ENCODE data around the gene PGM3. TPM values are rescaled to one million over a fixed set of nuclear protein-coding genes. Genes with fewer than 3 reads are reported as not detected.

PGM3 gene
- 24.8 and 25.4 TPM in 2 replicates for total RNA-seq

GRCh38 chr6:83192871-83193746, at the start of gene PGM3, which contains the start of gene RWDD2A:
Gene PGM3 (minus strand): TSS chr6:83193265. CDS start chr6:83191012, 2,253 bp downstream.
Gene RWDD2A (plus strand): TSS chr6:83193357. CDS start chr6:83194452, 1,095 bp downstream.
- intact Hi-C loops (cut with micrococcal nuclease), result loop anchor here (1.0 to 10.0 kb wide), 5 partner anchors 22 to 1438 kb away; partner anchors contain the start of genes CYB5R4, DOP1A, IBTK and RIPPLY2
- Mint-ChIP-seq H3K27me3 (ENCODE audit: insufficient read depth) (peaks cover 2% of the 10 kb centered on the region), H3K4me3 (peak within 1 kb of the TSS; percentile 98), H3K27ac (peak within 1 kb of the TSS; percentile 94), H3K4me1 (ENCODE audit: low read depth) (peaks cover 38% of the 10 kb centered on the region), H3K36me3 (ENCODE audit: low read depth) (peaks cover 7% of the 10 kb centered on the region), H3K9me3 (no peaks in the 10 kb centered on the region)
- DNase-seq (ENCODE audit: low spot score), result peak; percentile 85

GRCh38 chr6:83231146-83231545, 38.1 kb upstream of the PGM3 start:
- no peaks in the 10 kb centered on the region for H3K9me3 Mint-ChIP-seq
- H3K27ac Mint-ChIP-seq, result no peak overlapping the region
- H3K4me3 Mint-ChIP-seq, result no peak overlapping the region
- intact Hi-C loops (cut with micrococcal nuclease), result no loop called here
- H3K36me3 Mint-ChIP-seq (ENCODE audit: low read depth), result no peaks in the 10 kb centered on the region
- peaks cover 8% of the 10 kb centered on the region for H3K27me3 Mint-ChIP-seq (ENCODE audit: insufficient read depth)
- no peaks in the 10 kb centered on the region for H3K4me1 Mint-ChIP-seq (ENCODE audit: low read depth)
- DNase-seq (ENCODE audit: low spot score), result no peak

- Mint-ChIP-seq H3K4me1 (ENCODE audit: low read depth) (no peaks in the 10 kb centered on the region), H3K27ac (no peak overlapping the region), H3K9me3 (no peaks in the 10 kb centered on the region), H3K36me3 (ENCODE audit: low read depth) (no peaks in the 10 kb centered on the region), H3K27me3 (ENCODE audit: insufficient read depth) (peaks cover 6% of the 10 kb centered on the region), H3K4me3 (no peak overlapping the region)
- no peak for DNase-seq (ENCODE audit: low spot score)
- intact Hi-C loops (cut with micrococcal nuclease), result no loop called here
These were observed 33.5 kb upstream of the PGM3 start for GRCh38 chr6:83226517-83226916.

- Mint-ChIP-seq H3K27me3 (ENCODE audit: insufficient read depth) (peaks cover 2% of the 10 kb centered on the region), H3K4me1 (ENCODE audit: low read depth) (no peaks in the 10 kb centered on the region), H3K4me3 (no peak overlapping the region), H3K27ac (no peak overlapping the region), H3K9me3 (no peaks in the 10 kb centered on the region), H3K36me3 (ENCODE audit: low read depth) (no peaks in the 10 kb centered on the region)
- DNase-seq (ENCODE audit: low spot score), result no peak
- intact Hi-C loops (cut with micrococcal nuclease), result loop anchor here (1.0 kb wide), 2 partner anchors 293 to 314 kb away; no protein-coding TSS in a partner anchor
These were observed 28.9 kb upstream of the PGM3 start for GRCh38 chr6:83221889-83222479.

- no peak for DNase-seq (ENCODE audit: low spot score)
- intact Hi-C loops (cut with micrococcal nuclease), result no loop called here
- H3K36me3 Mint-ChIP-seq (ENCODE audit: low read depth), result no peaks in the 10 kb centered on the region
- no peak overlapping the region for H3K27ac Mint-ChIP-seq
- H3K4me1 Mint-ChIP-seq (ENCODE audit: low read depth), result no peaks in the 10 kb centered on the region
- H3K27me3 Mint-ChIP-seq (ENCODE audit: insufficient read depth), result peaks cover 2% of the 10 kb centered on the region
- H3K9me3 Mint-ChIP-seq, result no peaks in the 10 kb centered on the region
- H3K4me3 Mint-ChIP-seq, result no peak overlapping the region
These were observed 28.2 kb upstream of the PGM3 start for GRCh38 chr6:83221276-83221675.

- Mint-ChIP-seq H3K27ac (no peak overlapping the region), H3K4me3 (no peak overlapping the region), H3K4me1 (ENCODE audit: low read depth) (no peaks in the 10 kb centered on the region), H3K27me3 (ENCODE audit: insufficient read depth) (peaks cover 2% of the 10 kb centered on the region), H3K9me3 (no peaks in the 10 kb centered on the region), H3K36me3 (ENCODE audit: low read depth) (no peaks in the 10 kb centered on the region)
- intact Hi-C loops (cut with micrococcal nuclease), result no loop called here
- DNase-seq (ENCODE audit: low spot score), result no peak
These were observed 27.1 kb upstream of the PGM3 start for GRCh38 chr6:83220121-83220520.

- peaks cover 9% of the 10 kb centered on the region for H3K27me3 Mint-ChIP-seq (ENCODE audit: insufficient read depth)
- no peaks in the 10 kb centered on the region for H3K9me3 Mint-ChIP-seq
- no peak overlapping the region for H3K4me3 Mint-ChIP-seq
- H3K36me3 Mint-ChIP-seq (ENCODE audit: low read depth), result no peaks in the 10 kb centered on the region
- H3K4me1 Mint-ChIP-seq (ENCODE audit: low read depth), result no peaks in the 10 kb centered on the region
- intact Hi-C loops (cut with micrococcal nuclease), result no loop called here
- no peak for DNase-seq (ENCODE audit: low spot score)
- no peak overlapping the region for H3K27ac Mint-ChIP-seq
These were observed 25.6 kb upstream of the PGM3 start for GRCh38 chr6:83218646-83219045.

GRCh38 chr6:83216806-83217205, 23.7 kb upstream of the PGM3 start:
- Mint-ChIP-seq H3K4me1 (ENCODE audit: low read depth) (no peaks in the 10 kb centered on the region), H3K4me3 (no peak overlapping the region), H3K27ac (no peak overlapping the region), H3K9me3 (no peaks in the 10 kb centered on the region), H3K27me3 (ENCODE audit: insufficient read depth) (peaks cover 13% of the 10 kb centered on the region), H3K36me3 (ENCODE audit: low read depth) (no peaks in the 10 kb centered on the region)
- no peak for DNase-seq (ENCODE audit: low spot score)
- intact Hi-C loops (cut with micrococcal nuclease), result no loop called here

GRCh38 chr6:83215131-83216047, 22.3 kb upstream of the PGM3 start:
- Mint-ChIP-seq H3K9me3 (no peaks in the 10 kb centered on the region), H3K36me3 (ENCODE audit: low read depth) (no peaks in the 10 kb centered on the region), H3K27me3 (ENCODE audit: insufficient read depth) (peaks cover 19% of the 10 kb centered on the region), H3K4me3 (no peak overlapping the region), H3K4me1 (ENCODE audit: low read depth) (no peaks in the 10 kb centered on the region), H3K27ac (no peak overlapping the region)
- peak; percentile 40 for DNase-seq (ENCODE audit: low spot score)
- intact Hi-C loops (cut with micrococcal nuclease), result loop anchor here (1.0 kb wide), 3 partner anchors 22 to 945 kb away; partner anchors contain the start of genes DOP1A, PGM3 and RWDD2A

- H3K4me3 Mint-ChIP-seq, result no peak overlapping the region
- no peaks in the 10 kb centered on the region for H3K36me3 Mint-ChIP-seq (ENCODE audit: low read depth)
- no peak for DNase-seq (ENCODE audit: low spot score)
- no peaks in the 10 kb centered on the region for H3K9me3 Mint-ChIP-seq
- intact Hi-C loops (cut with micrococcal nuclease), result no loop called here
- peaks cover 9% of the 10 kb centered on the region for H3K27me3 Mint-ChIP-seq (ENCODE audit: insufficient read depth)
- no peak overlapping the region for H3K27ac Mint-ChIP-seq
- no peaks in the 10 kb centered on the region for H3K4me1 Mint-ChIP-seq (ENCODE audit: low read depth)
These were observed 9.0 kb upstream of the PGM3 start for GRCh38 chr6:83202031-83202430.

GRCh38 chr6:83199863-83200225, 6.8 kb upstream of the PGM3 start:
- Mint-ChIP-seq H3K27ac (no peak overlapping the region), H3K9me3 (no peaks in the 10 kb centered on the region)
- intact Hi-C loops (cut with micrococcal nuclease), result loop anchor here (10.0 kb wide), 2 partner anchors 655 to 1445 kb away; partner anchors contain the start of genes CYB5R4, RIPPLY2 and TENT5A

GRCh38 chr6:83199173-83199862, 6.3 kb upstream of the PGM3 start:
- H3K4me1 Mint-ChIP-seq (ENCODE audit: low read depth), result peaks cover 14% of the 10 kb centered on the region
- peaks cover 10% of the 10 kb centered on the region for H3K27me3 Mint-ChIP-seq (ENCODE audit: insufficient read depth)
- H3K36me3 Mint-ChIP-seq (ENCODE audit: low read depth), result peaks cover 1% of the 10 kb centered on the region
- intact Hi-C loops (cut with micrococcal nuclease), result loop anchor here (10.0 kb wide), 2 partner anchors 655 to 1445 kb away; partner anchors contain the start of genes CYB5R4, RIPPLY2 and TENT5A
- no peaks in the 10 kb centered on the region for H3K9me3 Mint-ChIP-seq
- DNase-seq (ENCODE audit: low spot score), result no peak
- no peak overlapping the region for H3K27ac Mint-ChIP-seq
- H3K4me3 Mint-ChIP-seq, result no peak overlapping the region

More at GRCh38 chr6:83199863-83200225, 6.8 kb upstream of the PGM3 start:
- no peak for DNase-seq (ENCODE audit: low spot score)
- no peaks in the 10 kb centered on the region for H3K36me3 Mint-ChIP-seq (ENCODE audit: low read depth)
- peaks cover 9% of the 10 kb centered on the region for H3K4me1 Mint-ChIP-seq (ENCODE audit: low read depth)
- H3K27me3 Mint-ChIP-seq (ENCODE audit: insufficient read depth), result peaks cover 9% of the 10 kb centered on the region
- no peak overlapping the region for H3K4me3 Mint-ChIP-seq

All from activated T-helper 1 cell treated with anti-CD3 and anti-CD28 coated beads, Interleukin-12 subunit alpha, Interleukin-12 subunit beta, Interleukin-2, Interleukin-4 antibody, amounts not matched to agents 30 ng/mL and 10 ng/mL and 1 ng/mL, durations not matched to agents 14 hours and 24 hours and 36 hours (primary cell).